Measurements from ENCODE around the gene DOK6.

DNA sequence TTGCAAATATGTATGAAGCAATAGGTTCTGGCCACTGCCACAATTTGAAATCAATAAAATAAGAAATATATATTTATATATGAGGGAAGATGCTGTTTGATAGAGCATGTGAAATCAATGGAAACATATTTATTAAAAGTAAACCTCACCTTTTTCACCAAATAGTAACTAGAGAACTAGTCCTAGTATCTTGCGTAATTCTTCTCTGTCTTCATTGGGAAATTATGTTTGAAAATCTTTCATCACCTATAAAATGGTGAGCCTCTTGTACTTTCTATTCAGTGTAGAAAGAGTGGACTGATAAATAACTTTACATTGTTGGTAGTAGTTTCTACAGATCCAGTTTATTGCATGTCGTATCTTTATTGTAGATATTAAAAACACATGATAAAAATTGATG is 444.0 kb downstream of the DOK6 start:
- TF ChIP-seq POLR2A (IDR thresholded peaks at IDR 0.05), result no peak
- TF ChIP-seq, protein P1, sequence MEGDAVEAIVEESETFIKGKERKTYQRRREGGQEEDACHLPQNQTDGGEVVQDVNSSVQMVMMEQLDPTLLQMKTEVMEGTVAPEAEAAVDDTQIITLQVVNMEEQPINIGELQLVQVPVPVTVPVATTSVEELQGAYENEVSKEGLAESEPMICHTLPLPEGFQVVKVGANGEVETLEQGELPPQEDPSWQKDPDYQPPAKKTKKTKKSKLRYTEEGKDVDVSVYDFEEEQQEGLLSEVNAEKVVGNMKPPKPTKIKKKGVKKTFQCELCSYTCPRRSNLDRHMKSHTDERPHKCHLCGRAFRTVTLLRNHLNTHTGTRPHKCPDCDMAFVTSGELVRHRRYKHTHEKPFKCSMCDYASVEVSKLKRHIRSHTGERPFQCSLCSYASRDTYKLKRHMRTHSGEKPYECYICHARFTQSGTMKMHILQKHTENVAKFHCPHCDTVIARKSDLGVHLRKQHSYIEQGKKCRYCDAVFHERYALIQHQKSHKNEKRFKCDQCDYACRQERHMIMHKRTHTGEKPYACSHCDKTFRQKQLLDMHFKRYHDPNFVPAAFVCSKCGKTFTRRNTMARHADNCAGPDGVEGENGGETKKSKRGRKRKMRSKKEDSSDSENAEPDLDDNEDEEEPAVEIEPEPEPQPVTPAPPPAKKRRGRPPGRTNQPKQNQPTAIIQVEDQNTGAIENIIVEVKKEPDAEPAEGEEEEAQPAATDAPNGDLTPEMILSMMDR (IDR thresholded peaks at IDR 0.05), result no peak
